Measurements from ENCODE around the gene ARFRP1. TPM values are rescaled to one million over a fixed set of nuclear protein-coding genes. Genes with fewer than 3 reads are reported as not detected.

The ARFRP1 gene
- total and polyA plus RNA-seq, 9 donors: 26.2 to 33.0 (median 31.4) TPM

- WGBS (ENCODE audit: insufficient coverage): 58% methylated on average over 6 of the region's 7 CpGs
- H3K4me3 ChIP-seq (ENCODE audit: low read length): no peak overlapping the region
- no peaks in the 10 kb centered on the region for H3K27me3 ChIP-seq (ENCODE audit: control insufficient read depth, insufficient read depth, low read length)
- no peaks in the 10 kb centered on the region for H3K9me3 ChIP-seq (replicated peaks; ENCODE audit: control insufficient read depth, low read depth, low read length)
- peaks cover 22% of the 10 kb centered on the region for H3K36me3 ChIP-seq (ENCODE audit: control insufficient read depth, insufficient read depth, low read length)
- H3K27ac ChIP-seq (ENCODE audit: low read length): no peak overlapping the region
- peaks cover 43% of the 10 kb centered on the region for H3K4me1 ChIP-seq (ENCODE audit: control insufficient read depth, insufficient read depth, low read length)
- peak; percentile 31 for DNase-seq
These were observed 10.4 kb downstream of the ARFRP1 start for GRCh38 chr20:63697357-63697867.

- no peak for DNase-seq
- 11% methylated on average over 52 of the region's 52 CpGs for WGBS (ENCODE audit: insufficient coverage)
- Histone ChIP-seq H3K27ac (ENCODE audit: low read length) (no peak within 1 kb of the TSS), H3K9me3 (replicated peaks; ENCODE audit: control insufficient read depth, low read depth, low read length) (no peaks in the 10 kb centered on the region), H3K4me1 (ENCODE audit: control insufficient read depth, insufficient read depth, low read length) (peaks cover 46% of the 10 kb centered on the region), H3K4me3 (ENCODE audit: low read length) (no peak within 1 kb of the TSS), H3K27me3 (ENCODE audit: control insufficient read depth, insufficient read depth, low read length) (no peaks in the 10 kb centered on the region), H3K36me3 (ENCODE audit: control insufficient read depth, insufficient read depth, low read length) (peaks cover 26% of the 10 kb centered on the region)
These were observed 11.0 kb downstream of the ARFRP1 start, which contains the start of gene TNFRSF6B for GRCh38 chr20:63696628-63697356. Gene TNFRSF6B, plus strand, starts transcription at chr20:63696652. Its CDS starts 116 bp downstream, at chr20:63696768.

- Histone ChIP-seq H3K27ac (ENCODE audit: low read length) (no peak overlapping the region), H3K4me3 (ENCODE audit: low read length) (no peak overlapping the region), H3K36me3 (ENCODE audit: control insufficient read depth, insufficient read depth, low read length) (peaks cover 28% of the 10 kb centered on the region), H3K9me3 (replicated peaks; ENCODE audit: control insufficient read depth, low read depth, low read length) (no peaks in the 10 kb centered on the region), H3K27me3 (ENCODE audit: control insufficient read depth, insufficient read depth, low read length) (no peaks in the 10 kb centered on the region), H3K4me1 (ENCODE audit: control insufficient read depth, insufficient read depth, low read length) (peaks cover 46% of the 10 kb centered on the region)
- WGBS (ENCODE audit: insufficient coverage): 40% methylated on average over 1 of the region's 6 CpGs
- no peak for DNase-seq
These were observed 11.5 kb downstream of the ARFRP1 start for GRCh38 chr20:63696306-63696627.

GRCh38 chr20:63695424-63696305 is 12.1 kb downstream of the ARFRP1 start:
- H3K4me1 ChIP-seq (ENCODE audit: control insufficient read depth, insufficient read depth, low read length): peaks cover 46% of the 10 kb centered on the region
- no peaks in the 10 kb centered on the region for H3K9me3 ChIP-seq (replicated peaks; ENCODE audit: control insufficient read depth, low read depth, low read length)
- H3K36me3 ChIP-seq (ENCODE audit: control insufficient read depth, insufficient read depth, low read length): peaks cover 29% of the 10 kb centered on the region
- no peaks in the 10 kb centered on the region for H3K27me3 ChIP-seq (ENCODE audit: control insufficient read depth, insufficient read depth, low read length)
- no peak overlapping the region for H3K27ac ChIP-seq (ENCODE audit: low read length)
- 74% methylated on average over 20 of the region's 25 CpGs for WGBS (ENCODE audit: insufficient coverage)
- DNase-seq: no peak
- no peak overlapping the region for H3K4me3 ChIP-seq (ENCODE audit: low read length)

- H3K27ac ChIP-seq (ENCODE audit: low read length): no peak overlapping the region
- no peak overlapping the region for H3K4me3 ChIP-seq (ENCODE audit: low read length)
- no peaks in the 10 kb centered on the region for H3K9me3 ChIP-seq (replicated peaks; ENCODE audit: control insufficient read depth, low read depth, low read length)
- DNase-seq: no peak
- peaks cover 30% of the 10 kb centered on the region for H3K36me3 ChIP-seq (ENCODE audit: control insufficient read depth, insufficient read depth, low read length)
- H3K27me3 ChIP-seq (ENCODE audit: control insufficient read depth, insufficient read depth, low read length): no peaks in the 10 kb centered on the region
- 83% methylated on average over 32 of the region's 37 CpGs for WGBS (ENCODE audit: insufficient coverage)
- H3K4me1 ChIP-seq (ENCODE audit: control insufficient read depth, insufficient read depth, low read length): peaks cover 41% of the 10 kb centered on the region
These were observed 13.0 kb downstream of the ARFRP1 start for GRCh38 chr20:63694584-63695423.

GRCh38 chr20:63693733-63694583 is 13.8 kb downstream of the ARFRP1 start:
- WGBS (ENCODE audit: insufficient coverage): 90% methylated on average over 17 of the region's 21 CpGs
- Histone ChIP-seq H3K4me3 (ENCODE audit: low read length) (no peak overlapping the region), H3K27ac (ENCODE audit: low read length) (no peak overlapping the region), H3K9me3 (replicated peaks; ENCODE audit: control insufficient read depth, low read depth, low read length) (no peaks in the 10 kb centered on the region), H3K4me1 (ENCODE audit: control insufficient read depth, insufficient read depth, low read length) (peaks cover 33% of the 10 kb centered on the region), H3K27me3 (ENCODE audit: control insufficient read depth, insufficient read depth, low read length) (no peaks in the 10 kb centered on the region), H3K36me3 (ENCODE audit: control insufficient read depth, insufficient read depth, low read length) (peaks cover 30% of the 10 kb centered on the region)
- DNase-seq: no peak

GRCh38 chr20:63693083-63693732 is 14.6 kb downstream of the ARFRP1 start:
- H3K4me1 ChIP-seq (ENCODE audit: control insufficient read depth, insufficient read depth, low read length): peaks cover 26% of the 10 kb centered on the region
- H3K27ac ChIP-seq (ENCODE audit: low read length): no peak overlapping the region
- H3K4me3 ChIP-seq (ENCODE audit: low read length): no peak overlapping the region
- no peak for DNase-seq
- H3K9me3 ChIP-seq (replicated peaks; ENCODE audit: control insufficient read depth, low read depth, low read length): no peaks in the 10 kb centered on the region
- H3K36me3 ChIP-seq (ENCODE audit: control insufficient read depth, insufficient read depth, low read length): peaks cover 30% of the 10 kb centered on the region
- no peaks in the 10 kb centered on the region for H3K27me3 ChIP-seq (ENCODE audit: control insufficient read depth, insufficient read depth, low read length)
- WGBS (ENCODE audit: insufficient coverage): 87% methylated on average over 8 of the region's 10 CpGs

GRCh38 chr20:63692436-63693082 is 15.2 kb downstream of the ARFRP1 start:
- 71% methylated on average over 17 of the region's 20 CpGs for WGBS (ENCODE audit: insufficient coverage)
- Histone ChIP-seq H3K4me3 (ENCODE audit: low read length) (no peak overlapping the region), H3K36me3 (ENCODE audit: control insufficient read depth, insufficient read depth, low read length) (peaks cover 30% of the 10 kb centered on the region), H3K4me1 (ENCODE audit: control insufficient read depth, insufficient read depth, low read length) (peaks cover 26% of the 10 kb centered on the region), H3K27ac (ENCODE audit: low read length) (no peak overlapping the region), H3K9me3 (replicated peaks; ENCODE audit: control insufficient read depth, low read depth, low read length) (no peaks in the 10 kb centered on the region), H3K27me3 (ENCODE audit: control insufficient read depth, insufficient read depth, low read length) (no peaks in the 10 kb centered on the region)
- no peak for DNase-seq

Measured in muscle of leg (tissue), 11 donors.